Astrocyte of the cerebellum (primary cell): ENCODE results near the gene PRODH2.

ENCODE experiments used
- DNase-seq: peaks from one replicate; pipeline ENCODE4 v3.0.0-alpha.2; 2011; ENCODE audit warnings: low read depth
- H3K4me3 ChIP-seq: 2 replicates; pipeline ENCODE4 v1.5.1; 2011; ENCODE audit warnings: mild to moderate bottlenecking, low read depth, low read length, moderate library complexity
- in situ Hi-C: cut with HindIII; loops from 2 replicates; pipeline ENCODE4 v1.10.0; 2017; ENCODE audit warnings: low sequenced_read_pairs
- TF ChIP-seq, protein P1 (sequence below): IDR thresholded peaks from 2 replicates; pipeline ENCODE4 v1.5.1; 2012; ENCODE audit warnings: low read length, low read depth, moderate library complexity, mild to moderate bottlenecking; ENCODE audit errors: missing control alignments

PRODH2 gene

DNA sequence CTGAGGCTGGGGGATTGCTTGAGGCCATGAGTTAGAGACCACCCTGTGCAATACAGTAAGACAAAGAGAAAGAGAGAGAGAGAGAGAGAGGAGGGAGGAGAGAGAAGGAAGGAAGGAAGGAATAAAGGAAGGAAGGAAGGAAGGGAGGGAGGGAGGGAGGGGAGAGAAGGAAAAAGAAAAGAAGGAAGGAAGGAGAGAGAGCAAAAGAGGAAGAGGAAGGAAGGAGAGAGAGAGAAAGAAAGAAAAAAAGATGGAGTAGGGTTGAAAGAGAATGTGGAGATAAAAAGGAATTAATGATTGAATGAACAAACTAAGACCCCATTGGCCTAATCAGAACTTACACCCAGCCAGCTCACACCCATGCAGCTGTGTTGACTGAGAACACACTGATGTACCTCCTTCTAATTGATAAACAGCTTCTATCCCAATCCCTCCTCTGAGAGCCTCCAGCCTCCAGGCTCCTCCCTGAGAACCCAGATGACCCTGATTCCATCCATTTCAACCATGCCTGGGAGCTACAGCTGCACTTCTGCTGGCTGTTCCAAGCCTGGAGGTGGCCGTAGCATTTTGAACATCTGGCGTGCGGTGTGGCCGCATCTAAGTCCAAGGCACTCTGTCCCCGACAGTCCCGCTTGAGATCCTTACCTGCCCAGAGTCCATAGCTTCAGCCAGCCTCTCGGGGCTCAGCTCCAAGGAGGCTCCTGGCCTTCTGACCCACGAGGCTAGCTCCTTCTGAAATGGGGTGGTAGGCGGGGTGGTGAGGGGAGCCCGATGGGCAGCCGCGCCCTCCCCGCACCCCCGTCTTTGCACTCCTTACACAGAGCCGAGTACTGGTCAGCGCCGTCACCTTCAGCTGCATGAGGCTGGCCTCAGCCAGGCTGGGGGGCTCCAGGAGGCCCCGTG is 1.1 kb downstream of the PRODH2 start:
- in situ Hi-C loops: no loop called here
- TF ChIP-seq, protein P1, sequence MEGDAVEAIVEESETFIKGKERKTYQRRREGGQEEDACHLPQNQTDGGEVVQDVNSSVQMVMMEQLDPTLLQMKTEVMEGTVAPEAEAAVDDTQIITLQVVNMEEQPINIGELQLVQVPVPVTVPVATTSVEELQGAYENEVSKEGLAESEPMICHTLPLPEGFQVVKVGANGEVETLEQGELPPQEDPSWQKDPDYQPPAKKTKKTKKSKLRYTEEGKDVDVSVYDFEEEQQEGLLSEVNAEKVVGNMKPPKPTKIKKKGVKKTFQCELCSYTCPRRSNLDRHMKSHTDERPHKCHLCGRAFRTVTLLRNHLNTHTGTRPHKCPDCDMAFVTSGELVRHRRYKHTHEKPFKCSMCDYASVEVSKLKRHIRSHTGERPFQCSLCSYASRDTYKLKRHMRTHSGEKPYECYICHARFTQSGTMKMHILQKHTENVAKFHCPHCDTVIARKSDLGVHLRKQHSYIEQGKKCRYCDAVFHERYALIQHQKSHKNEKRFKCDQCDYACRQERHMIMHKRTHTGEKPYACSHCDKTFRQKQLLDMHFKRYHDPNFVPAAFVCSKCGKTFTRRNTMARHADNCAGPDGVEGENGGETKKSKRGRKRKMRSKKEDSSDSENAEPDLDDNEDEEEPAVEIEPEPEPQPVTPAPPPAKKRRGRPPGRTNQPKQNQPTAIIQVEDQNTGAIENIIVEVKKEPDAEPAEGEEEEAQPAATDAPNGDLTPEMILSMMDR: no peak
- no peak overlapping the region for H3K4me3 ChIP-seq
- DNase-seq: no peak

DNA sequence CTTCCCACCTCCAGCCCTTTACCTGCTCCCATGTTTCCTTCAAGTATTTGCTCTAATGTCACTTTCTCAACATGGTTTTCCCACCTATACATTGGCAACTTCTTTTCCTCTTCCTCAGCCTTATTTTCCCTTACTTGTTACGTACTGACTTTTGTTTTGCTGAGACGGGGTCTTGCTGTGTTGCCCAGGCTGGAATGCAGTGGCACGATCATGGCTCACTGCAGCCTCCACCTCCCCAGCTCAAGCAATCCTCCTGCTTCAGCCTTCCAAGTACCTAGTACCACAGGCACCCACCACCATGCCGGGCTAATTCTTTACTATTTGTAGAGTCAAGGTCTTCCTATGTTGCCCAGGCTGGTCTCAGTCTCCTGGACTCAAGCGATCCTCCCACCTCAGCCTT is 5.0 kb downstream of the PRODH2 start:
- no peak for DNase-seq
- in situ Hi-C loops: loop anchor here (10.0 kb wide), 1 partner anchor 157 kb away; no protein-coding TSS in a partner anchor
- TF ChIP-seq, protein P1: no peak
- no peak overlapping the region for H3K4me3 ChIP-seq

DNA sequence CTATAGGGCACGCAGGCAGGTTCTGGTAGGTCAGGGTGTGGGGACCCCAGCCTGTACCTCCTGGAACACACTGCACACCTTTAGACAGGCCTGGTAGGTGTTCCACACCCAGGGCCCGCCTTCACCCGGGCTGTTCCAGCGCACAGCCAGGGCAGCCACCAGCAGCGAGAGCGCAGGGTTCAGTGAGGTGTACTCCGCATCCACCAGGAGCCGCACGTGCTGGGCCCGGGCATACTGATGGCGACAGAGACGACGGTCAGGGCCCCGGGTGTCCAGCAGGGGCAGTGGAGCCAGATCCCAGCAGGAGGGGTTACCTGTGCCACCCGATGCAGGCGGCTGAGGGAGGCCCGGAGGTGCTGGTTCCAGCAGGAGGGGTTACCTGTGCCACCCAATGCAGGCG is 6.0 kb downstream of the PRODH2 start:
- TF ChIP-seq, protein P1: no peak
- in situ Hi-C loops: loop anchor here (10.0 kb wide), 1 partner anchor 158 kb away; no protein-coding TSS in a partner anchor
- no peak for DNase-seq
- H3K4me3 ChIP-seq: no peak overlapping the region

DNA sequence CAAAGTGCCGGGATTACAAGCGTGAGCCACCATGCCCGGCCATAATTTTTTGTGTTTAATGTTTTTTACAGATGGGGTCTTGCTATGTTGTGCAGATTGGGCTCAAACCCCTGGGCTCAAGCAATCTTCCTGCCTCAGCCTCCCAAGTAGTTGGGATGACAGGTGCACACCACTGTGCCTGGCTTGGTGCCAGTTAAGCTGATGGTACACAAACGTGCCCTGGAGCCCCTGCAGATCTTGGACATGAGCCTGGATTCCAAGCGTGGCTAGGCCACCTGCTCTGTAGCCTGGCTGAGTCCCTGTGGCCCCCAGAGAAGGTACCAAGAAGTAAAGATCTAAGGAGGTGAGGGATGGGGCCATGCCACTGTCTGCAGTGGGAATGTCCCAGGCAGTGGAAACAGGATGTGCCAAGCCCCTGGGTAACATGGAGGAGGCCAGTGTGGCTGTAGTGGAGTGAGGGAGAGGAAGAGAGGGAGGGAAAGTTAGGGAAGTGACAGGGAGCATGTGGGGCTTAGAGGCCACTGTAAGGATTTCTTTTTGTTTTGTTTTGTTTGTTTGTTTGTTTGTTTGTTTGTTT is 7.0 kb downstream of the PRODH2 start:
- DNase-seq: no peak
- H3K4me3 ChIP-seq: no peak overlapping the region
- TF ChIP-seq, protein P1: no peak
- in situ Hi-C loops: loop anchor here (10.0 kb wide), 1 partner anchor 159 kb away; no protein-coding TSS in a partner anchor

DNA sequence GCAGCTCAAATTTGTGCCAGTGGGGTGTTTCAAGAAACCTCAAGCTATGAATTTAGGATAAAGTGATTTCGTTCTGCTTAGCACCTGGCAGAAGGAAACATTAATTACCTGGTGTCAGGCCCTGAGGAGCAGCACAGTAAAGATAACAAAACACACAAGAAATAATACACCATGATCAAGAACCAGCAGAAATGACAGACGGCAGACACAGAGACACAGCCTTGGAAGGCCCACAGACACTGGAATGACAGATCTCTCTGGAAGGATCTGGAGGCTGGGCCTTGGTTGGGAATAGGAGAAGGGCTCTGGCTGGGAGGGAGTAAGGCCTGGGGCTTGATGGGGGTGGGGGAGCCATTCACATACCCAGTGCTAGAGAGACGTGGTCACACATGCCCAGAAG is 10.8 kb downstream of the PRODH2 start:
- in situ Hi-C loops: loop anchor here (10.0 kb wide), 1 partner anchor 163 kb away; no protein-coding TSS in a partner anchor
- H3K4me3 ChIP-seq: no peak overlapping the region
- TF ChIP-seq, protein P1: no peak
- DNase-seq: no peak

DNA sequence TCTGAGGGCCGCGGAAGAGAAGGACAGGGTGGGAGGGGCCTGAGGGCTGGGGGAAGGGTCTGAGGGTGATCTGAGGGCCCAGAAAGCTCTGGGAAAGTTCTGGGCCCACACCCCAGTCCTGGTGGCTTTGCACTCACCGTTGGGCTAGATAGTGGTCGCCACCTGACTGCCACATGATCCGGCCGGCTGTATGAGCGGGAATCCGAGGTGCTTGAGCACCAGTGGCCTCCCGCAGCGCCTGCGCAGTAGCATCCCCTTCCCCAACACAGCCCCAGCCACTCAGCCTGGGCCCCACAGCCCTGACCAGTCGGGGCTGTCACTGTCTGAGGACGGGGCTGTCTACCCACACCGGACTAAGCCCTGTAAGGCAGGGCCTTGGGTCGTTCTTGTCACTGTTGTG is 15.0 kb downstream of the PRODH2 start:
- DNase-seq: no peak
- TF ChIP-seq, protein P1: no peak
- in situ Hi-C loops: no loop called here
- no peak overlapping the region for H3K4me3 ChIP-seq
